SK-N-SH treated with all-trans-retinoic acid at 6 μM for 48 hours (cell line): ENCODE results near the gene MEIS1.

Source experiments
- ARNTL ChIP-seq: fragments of 450-650 bp; formaldehyde crosslinking; IDR thresholded peaks from 2 replicates; pipeline ENCODE4 v1.5.0; 2020; ENCODE audit warnings: low read depth, mild to moderate bottlenecking, moderate library complexity, borderline replicate concordance
- GLIS3 ChIP-seq: fragments of 250-450 bp; sonication (Bioruptor Pico); IDR thresholded peaks from 2 replicates; pipeline ENCODE4 v1.5.0; 2020; ENCODE audit warnings: mild to moderate bottlenecking, moderate library complexity
- PPARA ChIP-seq: fragments of 250-450 bp; sonication (Bioruptor Pico); IDR thresholded peaks from 2 replicates; pipeline ENCODE4 v1.5.0; 2020; ENCODE audit warnings: mild to moderate bottlenecking, borderline replicate concordance
- SNAI2 ChIP-seq: fragments of 250-450 bp; sonication (Bioruptor Pico); IDR thresholded peaks from 2 replicates; pipeline ENCODE4 v1.5.0; 2020; ENCODE audit warnings: mild to moderate bottlenecking, moderate library complexity
- ZFP3 ChIP-seq: fragments of 250-450 bp; sonication (Bioruptor Pico); IDR thresholded peaks from 2 replicates; pipeline ENCODE4 v1.5.0; 2020; ENCODE audit warnings: mild to moderate bottlenecking, moderate library complexity
- ZNF70 ChIP-seq: fragments of 450-650 bp; formaldehyde crosslinking; IDR thresholded peaks from 2 replicates; pipeline ENCODE4 v1.5.0; 2020; ENCODE audit warnings: mild to moderate bottlenecking, moderate library complexity
- ZNF8 ChIP-seq: fragments of 450-650 bp; formaldehyde crosslinking; IDR thresholded peaks from 2 replicates; pipeline ENCODE4 v1.5.0; 2020; ENCODE audit warnings: mild to moderate bottlenecking, moderate library complexity
- TF ChIP-seq, protein P1 (sequence below): fragments of 250-450 bp; sonication (Bioruptor Pico); IDR thresholded peaks from 2 replicates; pipeline ENCODE4 v1.5.1; 2021; ENCODE audit warnings: mild to moderate bottlenecking, moderate library complexity
- TF ChIP-seq, protein P2 (sequence below): fragments of 250-450 bp; sonication (Bioruptor Pico); IDR thresholded peaks from 2 replicates; pipeline ENCODE4 v1.5.1; 2020; ENCODE audit warnings: low read depth, mild to moderate bottlenecking, moderate library complexity
- TF ChIP-seq, protein P3 (sequence below): fragments of 250-450 bp; sonication (Bioruptor Pico); IDR thresholded peaks from 2 replicates; pipeline ENCODE4 v1.8.0; 2021; ENCODE audit warnings: low read depth, mild to moderate bottlenecking, moderate library complexity, borderline replicate concordance

DNA sequence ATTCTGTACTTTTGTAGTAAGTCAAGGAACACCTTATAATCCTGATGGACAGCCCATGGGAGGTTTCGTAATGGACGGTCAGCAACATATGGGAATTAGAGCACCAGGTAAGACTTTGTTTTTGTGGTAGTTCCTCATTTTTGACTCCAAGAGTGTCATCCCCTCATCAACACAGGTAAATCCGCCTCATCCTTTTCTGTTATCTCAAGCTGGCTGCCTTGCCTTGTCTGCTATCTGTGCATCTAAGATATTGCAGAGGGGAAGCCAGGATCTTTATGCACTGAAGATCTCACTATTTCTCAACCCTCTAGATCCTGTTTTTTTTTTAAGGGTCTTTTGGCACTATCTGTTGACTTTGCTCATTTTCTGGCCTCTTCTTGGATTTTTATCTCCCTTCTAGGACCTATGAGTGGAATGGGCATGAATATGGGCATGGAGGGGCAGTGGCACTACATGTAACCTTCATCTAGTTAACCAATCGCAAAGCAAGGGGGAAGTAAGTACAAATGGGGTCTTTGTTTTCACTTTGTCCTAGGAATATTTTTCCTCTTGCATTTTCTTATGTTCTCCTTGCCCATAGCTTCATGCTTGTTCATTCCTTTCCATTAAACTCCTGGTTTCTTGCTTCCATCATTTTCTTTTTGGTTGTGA lies 133.8 kb downstream of the MEIS1 start:
- no peak for TF ChIP-seq ZFP3 (CRISPR knock-in tag)
- TF ChIP-seq ZNF70 (CRISPR knock-in tag), result no peak
- TF ChIP-seq ARNTL, result no peak
- no peak for TF ChIP-seq ZNF8 (CRISPR knock-in tag)
- TF ChIP-seq, protein P1, sequence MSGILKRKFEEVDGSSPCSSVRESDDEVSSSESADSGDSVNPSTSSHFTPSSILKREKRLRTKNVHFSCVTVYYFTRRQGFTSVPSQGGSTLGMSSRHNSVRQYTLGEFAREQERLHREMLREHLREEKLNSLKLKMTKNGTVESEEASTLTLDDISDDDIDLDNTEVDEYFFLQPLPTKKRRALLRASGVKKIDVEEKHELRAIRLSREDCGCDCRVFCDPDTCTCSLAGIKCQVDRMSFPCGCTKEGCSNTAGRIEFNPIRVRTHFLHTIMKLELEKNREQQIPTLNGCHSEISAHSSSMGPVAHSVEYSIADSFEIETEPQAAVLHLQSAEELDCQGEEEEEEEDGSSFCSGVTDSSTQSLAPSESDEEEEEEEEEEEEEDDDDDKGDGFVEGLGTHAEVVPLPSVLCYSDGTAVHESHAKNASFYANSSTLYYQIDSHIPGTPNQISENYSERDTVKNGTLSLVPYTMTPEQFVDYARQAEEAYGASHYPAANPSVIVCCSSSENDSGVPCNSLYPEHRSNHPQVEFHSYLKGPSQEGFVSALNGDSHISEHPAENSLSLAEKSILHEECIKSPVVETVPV (CRISPR knock-in tag), result no peak
- no peak for TF ChIP-seq PPARA (CRISPR knock-in tag)
- TF ChIP-seq, protein P2, sequence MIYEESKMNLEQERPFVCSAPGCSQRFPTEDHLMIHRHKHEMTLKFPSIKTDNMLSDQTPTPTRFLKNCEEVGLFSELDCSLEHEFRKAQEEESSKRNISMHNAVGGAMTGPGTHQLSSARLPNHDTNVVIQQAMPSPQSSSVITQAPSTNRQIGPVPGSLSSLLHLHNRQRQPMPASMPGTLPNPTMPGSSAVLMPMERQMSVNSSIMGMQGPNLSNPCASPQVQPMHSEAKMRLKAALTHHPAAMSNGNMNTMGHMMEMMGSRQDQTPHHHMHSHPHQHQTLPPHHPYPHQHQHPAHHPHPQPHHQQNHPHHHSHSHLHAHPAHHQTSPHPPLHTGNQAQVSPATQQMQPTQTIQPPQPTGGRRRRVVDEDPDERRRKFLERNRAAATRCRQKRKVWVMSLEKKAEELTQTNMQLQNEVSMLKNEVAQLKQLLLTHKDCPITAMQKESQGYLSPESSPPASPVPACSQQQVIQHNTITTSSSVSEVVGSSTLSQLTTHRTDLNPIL (CRISPR knock-in tag), result no peak
- TF ChIP-seq SNAI2 (CRISPR knock-in tag), result no peak
- no peak for TF ChIP-seq GLIS3 (CRISPR knock-in tag)
- TF ChIP-seq, protein P3, sequence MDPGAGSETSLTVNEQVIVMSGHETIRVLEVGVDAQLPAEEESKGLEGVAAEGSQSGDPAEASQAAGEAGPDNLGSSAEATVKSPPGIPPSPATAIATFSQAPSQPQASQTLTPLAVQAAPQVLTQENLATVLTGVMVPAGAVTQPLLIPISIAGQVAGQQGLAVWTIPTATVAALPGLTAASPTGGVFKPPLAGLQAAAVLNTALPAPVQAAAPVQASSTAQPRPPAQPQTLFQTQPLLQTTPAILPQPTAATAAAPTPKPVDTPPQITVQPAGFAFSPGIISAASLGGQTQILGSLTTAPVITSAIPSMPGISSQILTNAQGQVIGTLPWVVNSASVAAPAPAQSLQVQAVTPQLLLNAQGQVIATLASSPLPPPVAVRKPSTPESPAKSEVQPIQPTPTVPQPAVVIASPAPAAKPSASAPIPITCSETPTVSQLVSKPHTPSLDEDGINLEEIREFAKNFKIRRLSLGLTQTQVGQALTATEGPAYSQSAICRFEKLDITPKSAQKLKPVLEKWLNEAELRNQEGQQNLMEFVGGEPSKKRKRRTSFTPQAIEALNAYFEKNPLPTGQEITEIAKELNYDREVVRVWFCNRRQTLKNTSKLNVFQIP (CRISPR knock-in tag), result no peak
